Measurements from ENCODE around the gene CDH23. TPM values are rescaled to one million over a fixed set of nuclear protein-coding genes. Genes with fewer than 3 reads are reported as not detected.

CDH23 gene
- total RNA-seq, 1 donor: 0.36 TPM

GRCh38 chr10:71569775-71570588 is 173.3 kb downstream of the CDH23 start:
- Histone ChIP-seq H3K27ac (ENCODE audit: low read depth, low read length) (no peak overlapping the region), H4K20me1 (ENCODE audit: insufficient read depth, low read length) (peaks cover 3% of the 10 kb centered on the region), H2AFZ (ENCODE audit: low read length) (no peak overlapping the region), H3K79me2 (ENCODE audit: insufficient read depth, low read length) (no peaks in the 10 kb centered on the region), H3K4me3 (ENCODE audit: insufficient read depth, low read length) (no peak overlapping the region), H3K36me3 (ENCODE audit: insufficient read depth, low read length) (no peaks in the 10 kb centered on the region), H3K9me3 (ENCODE audit: low read depth, low read length) (no peaks in the 10 kb centered on the region), H3K4me1 (ENCODE audit: insufficient read depth, low read length) (no peaks in the 10 kb centered on the region), H3K4me2 (ENCODE audit: insufficient read depth, low read length) (no peak overlapping the region), H3K27me3 (ENCODE audit: insufficient read depth, low read length) (peaks cover 7% of the 10 kb centered on the region)
- TF ChIP-seq, protein P1, sequence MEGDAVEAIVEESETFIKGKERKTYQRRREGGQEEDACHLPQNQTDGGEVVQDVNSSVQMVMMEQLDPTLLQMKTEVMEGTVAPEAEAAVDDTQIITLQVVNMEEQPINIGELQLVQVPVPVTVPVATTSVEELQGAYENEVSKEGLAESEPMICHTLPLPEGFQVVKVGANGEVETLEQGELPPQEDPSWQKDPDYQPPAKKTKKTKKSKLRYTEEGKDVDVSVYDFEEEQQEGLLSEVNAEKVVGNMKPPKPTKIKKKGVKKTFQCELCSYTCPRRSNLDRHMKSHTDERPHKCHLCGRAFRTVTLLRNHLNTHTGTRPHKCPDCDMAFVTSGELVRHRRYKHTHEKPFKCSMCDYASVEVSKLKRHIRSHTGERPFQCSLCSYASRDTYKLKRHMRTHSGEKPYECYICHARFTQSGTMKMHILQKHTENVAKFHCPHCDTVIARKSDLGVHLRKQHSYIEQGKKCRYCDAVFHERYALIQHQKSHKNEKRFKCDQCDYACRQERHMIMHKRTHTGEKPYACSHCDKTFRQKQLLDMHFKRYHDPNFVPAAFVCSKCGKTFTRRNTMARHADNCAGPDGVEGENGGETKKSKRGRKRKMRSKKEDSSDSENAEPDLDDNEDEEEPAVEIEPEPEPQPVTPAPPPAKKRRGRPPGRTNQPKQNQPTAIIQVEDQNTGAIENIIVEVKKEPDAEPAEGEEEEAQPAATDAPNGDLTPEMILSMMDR (IDR thresholded peaks at IDR 0.05; ENCODE audit: extremely low read depth, low read depth, low read length): peak; percentile 79
- DNase-seq (ENCODE audit: insufficient read length, low spot score, missing footprints): peak; percentile 95

DNA sequence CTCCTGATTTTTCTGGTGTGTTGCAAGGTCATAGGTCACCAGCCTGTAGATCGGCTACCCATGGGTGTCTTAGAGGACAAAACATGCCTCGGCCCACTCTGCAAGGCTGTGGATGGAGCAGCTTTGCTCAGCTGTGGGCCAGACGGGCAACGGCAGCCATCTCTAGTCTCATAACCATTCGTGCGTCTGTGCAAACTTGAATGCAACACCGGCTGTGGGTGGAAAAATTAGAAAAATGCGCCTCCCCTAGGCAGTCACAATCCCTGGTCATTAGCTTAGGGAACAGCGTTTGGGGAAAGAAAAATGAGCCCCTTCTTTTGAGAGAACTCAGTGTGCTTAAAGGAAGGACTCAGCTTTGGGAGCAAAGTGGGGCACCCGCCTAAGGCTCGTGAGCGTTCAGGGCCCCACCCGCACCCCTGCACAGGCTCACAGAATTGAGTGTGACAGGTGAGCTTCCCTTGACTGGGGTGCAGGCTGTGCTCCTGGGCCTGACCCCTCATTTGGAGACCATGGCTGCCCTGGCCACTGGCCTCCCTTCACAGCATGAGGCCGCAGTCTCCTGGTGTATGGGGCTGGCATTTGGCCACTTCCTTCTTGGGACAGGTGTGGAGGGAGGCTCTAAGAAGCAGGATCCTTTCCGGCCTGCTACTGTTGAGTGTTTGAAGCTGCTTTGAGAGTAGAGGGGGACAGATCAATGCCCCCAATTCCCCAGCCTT is 174.9 kb downstream of the CDH23 start:
- no peaks in the 10 kb centered on the region for H3K79me2 ChIP-seq (ENCODE audit: insufficient read depth, low read length)
- H4K20me1 ChIP-seq (ENCODE audit: insufficient read depth, low read length): peaks cover 3% of the 10 kb centered on the region
- H3K36me3 ChIP-seq (ENCODE audit: insufficient read depth, low read length): no peaks in the 10 kb centered on the region
- no peak overlapping the region for H3K4me2 ChIP-seq (ENCODE audit: insufficient read depth, low read length)
- DNase-seq (ENCODE audit: insufficient read length, low spot score, missing footprints): no peak
- TF ChIP-seq, protein P1 (IDR thresholded peaks at IDR 0.05; ENCODE audit: extremely low read depth, low read depth, low read length): no peak
- no peak overlapping the region for H3K4me3 ChIP-seq (ENCODE audit: insufficient read depth, low read length)
- no peaks in the 10 kb centered on the region for H3K9me3 ChIP-seq (ENCODE audit: low read depth, low read length)
- H2AFZ ChIP-seq (ENCODE audit: low read length): no peak overlapping the region
- H3K27me3 ChIP-seq (ENCODE audit: insufficient read depth, low read length): peaks cover 4% of the 10 kb centered on the region
- no peaks in the 10 kb centered on the region for H3K4me1 ChIP-seq (ENCODE audit: insufficient read depth, low read length)
- H3K27ac ChIP-seq (ENCODE audit: low read depth, low read length): no peak overlapping the region

DNA sequence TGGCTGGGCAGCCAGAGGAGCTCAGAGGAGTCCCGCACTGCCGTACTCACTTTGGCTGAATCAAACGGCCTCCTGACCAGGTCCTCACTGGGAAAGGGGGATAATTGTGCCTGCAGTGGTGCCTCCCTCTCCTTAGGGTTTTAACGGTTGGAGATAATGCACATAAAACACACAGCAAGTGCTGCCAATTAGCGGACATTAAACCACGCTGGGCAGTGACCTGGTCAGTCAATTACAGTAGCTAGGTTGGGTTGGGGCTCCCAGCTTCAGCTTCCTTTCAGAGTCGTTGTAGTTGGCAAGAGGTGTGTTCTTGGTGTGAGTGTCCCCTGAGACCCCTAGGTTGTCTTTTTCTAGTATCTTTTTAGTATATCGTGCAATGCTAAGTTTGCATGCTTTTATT is 176.2 kb downstream of the CDH23 start:
- TF ChIP-seq, protein P1 (IDR thresholded peaks at IDR 0.05; ENCODE audit: extremely low read depth, low read depth, low read length): no peak
- no peak overlapping the region for H3K4me3 ChIP-seq (ENCODE audit: insufficient read depth, low read length)
- no peak overlapping the region for H2AFZ ChIP-seq (ENCODE audit: low read length)
- no peak overlapping the region for H3K4me2 ChIP-seq (ENCODE audit: insufficient read depth, low read length)
- DNase-seq (ENCODE audit: insufficient read length, low spot score, missing footprints): peak; percentile 56
- H3K27me3 ChIP-seq (ENCODE audit: insufficient read depth, low read length): peaks cover 4% of the 10 kb centered on the region
- no peaks in the 10 kb centered on the region for H3K4me1 ChIP-seq (ENCODE audit: insufficient read depth, low read length)
- no peak overlapping the region for H3K27ac ChIP-seq (ENCODE audit: low read depth, low read length)
- no peaks in the 10 kb centered on the region for H3K36me3 ChIP-seq (ENCODE audit: insufficient read depth, low read length)
- H3K9me3 ChIP-seq (ENCODE audit: low read depth, low read length): no peaks in the 10 kb centered on the region
- H3K79me2 ChIP-seq (ENCODE audit: insufficient read depth, low read length): no peaks in the 10 kb centered on the region
- H4K20me1 ChIP-seq (ENCODE audit: insufficient read depth, low read length): peaks cover 3% of the 10 kb centered on the region
